Activated CD4-positive, alpha-beta T cell treated with anti-CD3 and anti-CD28 coated beads, Interleukin-2, amount 50 U/mL, for 48 hours (primary cell): ENCODE measurements around the gene MRPL33.
"Not testable (repeated sequence)": the region's sequence is repeated elsewhere in the genome, so short reads cannot be mapped to it uniquely, and the experiment has no call there.

Experiments
- DNase-seq, 2 experiments: peaks; one replicate each; pipeline ENCODE4 v3.0.0-alpha.2; 2020

MRPL33 gene

DNA sequence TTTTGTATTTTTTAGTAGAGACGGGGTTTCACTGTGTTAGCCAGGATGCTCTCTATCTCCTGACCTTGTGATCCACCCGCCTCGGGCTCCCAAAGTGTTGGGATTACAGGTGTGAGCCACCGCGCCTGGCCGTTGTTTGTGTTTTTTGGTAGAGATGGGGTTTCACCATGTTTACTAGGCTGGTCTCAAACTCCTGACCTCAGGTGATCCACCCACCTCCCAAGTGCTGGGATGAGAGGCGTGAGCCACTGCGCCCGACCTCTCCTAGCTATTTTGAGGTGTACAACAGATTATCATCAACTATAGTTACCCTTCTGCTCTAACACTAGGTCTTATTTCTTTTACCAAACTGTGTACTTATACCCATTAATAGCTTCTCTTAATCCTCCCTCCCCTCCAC lies 28.9 kb upstream of the MRPL33 start:
- DNase-seq = no peak

DNA sequence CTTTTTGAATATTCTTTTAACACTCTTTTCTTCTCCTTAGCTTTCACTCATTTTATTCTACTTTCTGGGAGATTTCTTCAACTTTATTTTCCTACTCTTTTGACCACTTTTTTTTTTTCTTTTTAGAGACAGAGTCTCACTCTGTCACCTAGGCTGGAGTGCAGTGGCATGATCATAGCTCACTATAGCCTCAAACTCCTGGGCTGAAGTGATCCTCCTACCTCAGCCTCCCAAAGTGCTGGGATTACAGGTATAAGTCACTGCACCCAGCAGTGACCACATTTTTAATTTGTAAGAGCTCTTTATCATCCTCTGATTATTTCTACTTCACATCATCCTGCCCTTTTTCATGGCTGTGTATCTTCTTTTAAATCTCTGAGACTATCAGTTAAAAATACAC lies 26.0 kb upstream of the MRPL33 start:
- not testable (repeated sequence) for DNase-seq

DNA sequence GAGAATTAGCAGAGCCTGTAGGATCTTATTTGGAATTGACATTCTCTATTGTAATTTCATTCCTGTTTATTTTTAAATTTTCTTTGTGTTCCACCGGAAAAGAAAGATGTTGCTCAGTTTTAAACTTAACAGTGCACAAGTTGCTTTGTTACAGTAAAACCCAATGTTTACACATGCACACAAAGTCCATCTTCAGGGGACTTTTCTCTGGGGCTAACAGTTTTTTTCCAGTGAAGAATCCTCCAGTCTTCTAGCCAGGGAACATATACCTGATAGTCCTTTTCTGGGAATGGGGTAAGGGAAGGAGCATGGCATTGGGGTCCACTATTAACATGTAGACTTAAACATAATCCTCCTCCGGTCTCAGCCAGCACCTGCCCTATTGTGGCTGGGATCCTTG lies 25.2 kb upstream of the MRPL33 start:
- no peak for DNase-seq

DNA sequence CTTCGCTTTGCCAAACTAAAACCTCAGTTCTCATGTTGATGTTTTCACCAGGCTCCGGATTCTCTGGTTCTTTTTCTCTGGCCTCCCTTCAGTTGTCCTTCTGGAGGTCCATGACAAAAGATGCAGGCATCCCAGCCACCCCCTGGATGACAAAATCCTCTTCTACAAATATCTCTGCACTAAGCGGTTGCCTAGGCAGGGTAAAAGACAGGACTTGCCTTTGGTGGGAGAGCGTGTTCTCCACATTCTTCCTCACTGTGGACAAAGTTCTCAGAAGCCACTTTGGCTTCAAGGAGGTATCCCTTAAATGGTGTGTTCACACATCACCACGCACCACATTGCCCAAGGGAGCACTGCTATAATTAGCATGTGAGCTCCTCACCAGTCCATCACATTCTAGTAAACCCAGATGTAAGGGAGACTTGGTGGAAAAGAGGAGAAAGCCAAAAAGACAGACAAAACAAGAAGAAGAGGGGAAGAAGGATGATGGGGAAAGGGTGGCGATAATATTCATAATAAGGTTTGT lies 23.6 kb upstream of the MRPL33 start:
- no peak for DNase-seq

DNA sequence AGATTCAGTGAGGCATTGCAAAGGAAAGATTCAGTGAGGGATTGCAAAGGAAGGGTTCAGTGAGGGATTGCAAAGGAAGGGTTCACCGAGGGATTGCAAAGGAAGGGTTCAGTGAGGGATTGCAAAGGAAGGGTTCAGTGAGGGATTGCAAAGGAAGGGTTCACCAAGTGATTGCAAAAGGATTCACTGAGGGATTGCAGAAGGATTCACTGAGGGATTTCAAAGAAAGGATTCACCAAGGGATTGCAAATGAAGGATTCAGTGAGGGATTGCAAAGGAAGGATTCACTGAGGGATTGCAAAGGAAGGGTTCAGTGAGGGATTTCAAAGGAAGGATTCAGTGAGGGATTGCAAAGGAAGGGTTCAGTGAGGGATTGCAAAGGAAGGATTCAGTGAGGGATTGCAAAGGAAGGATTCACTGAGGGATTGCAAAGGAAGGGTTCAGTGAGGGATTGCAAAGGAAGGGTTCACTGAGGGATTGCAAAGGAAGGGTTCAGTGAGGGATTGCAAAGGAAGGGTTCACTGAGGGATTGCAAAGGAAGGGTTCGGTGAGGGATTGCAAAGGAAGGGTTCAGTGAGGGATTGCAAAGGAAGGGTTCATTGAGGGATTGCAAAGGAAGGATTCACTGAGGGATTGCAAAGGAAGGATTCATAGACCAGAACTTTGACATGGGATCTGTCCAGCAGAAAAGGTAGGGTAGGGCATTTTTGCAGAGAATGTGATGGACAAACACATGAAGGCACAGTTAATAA lies 22.5 kb upstream of the MRPL33 start:
- not testable (repeated sequence) for DNase-seq

DNA sequence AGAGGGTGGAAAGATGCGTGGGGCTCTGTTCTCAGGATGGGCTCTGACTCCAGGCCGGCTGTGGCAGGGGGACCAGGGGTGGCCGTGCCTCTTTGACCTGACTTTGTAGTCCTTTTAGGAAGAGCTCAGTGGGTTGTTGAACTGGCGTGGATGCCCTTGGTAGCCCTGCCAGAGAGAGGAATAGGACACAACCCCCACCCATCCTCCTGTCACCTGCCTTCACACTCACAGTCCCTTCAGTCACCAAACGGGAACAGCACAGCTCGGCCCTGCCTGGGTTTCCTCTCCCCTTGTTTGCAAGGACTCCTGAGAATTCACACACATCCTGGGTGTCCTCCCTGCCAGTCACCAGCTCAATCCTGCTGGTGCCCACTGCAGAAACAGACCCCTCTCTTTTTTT lies 20.1 kb upstream of the MRPL33 start:
- DNase-seq = no peak

DNA sequence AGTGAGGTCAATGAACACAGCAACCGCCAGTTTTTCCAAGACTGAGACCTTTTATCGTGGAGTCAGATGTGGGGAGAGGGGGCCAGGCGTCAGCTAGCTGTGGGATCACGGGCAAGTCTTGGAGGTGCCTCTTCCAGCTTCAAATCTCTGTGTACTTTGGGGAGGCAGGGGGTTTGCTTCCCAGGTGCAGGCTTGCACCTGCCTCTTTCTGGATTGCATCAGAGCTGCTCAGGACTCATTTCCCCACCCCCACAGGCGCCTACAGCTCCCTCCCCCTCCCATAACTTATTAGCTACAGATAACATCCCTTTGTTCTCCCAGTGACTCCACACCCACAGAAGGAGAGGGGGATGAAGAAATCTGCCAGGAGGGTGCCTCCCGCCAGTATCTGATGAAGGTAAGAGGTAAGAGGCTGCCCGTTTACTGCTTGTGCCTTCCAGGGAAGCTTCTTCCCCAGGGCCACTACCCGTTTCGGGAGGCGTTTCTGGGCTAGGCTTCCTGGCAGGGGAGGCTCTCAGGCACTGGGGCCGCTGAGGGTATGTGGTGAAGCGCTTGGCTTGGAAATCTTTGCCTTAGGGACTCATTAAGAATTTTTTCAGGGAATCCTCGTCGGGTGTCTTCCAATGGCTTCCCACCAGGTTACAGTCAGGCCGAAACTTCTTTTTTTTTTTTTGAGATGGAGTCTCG lies 18.8 kb upstream of the MRPL33 start:
- DNase-seq = no peak

DNA sequence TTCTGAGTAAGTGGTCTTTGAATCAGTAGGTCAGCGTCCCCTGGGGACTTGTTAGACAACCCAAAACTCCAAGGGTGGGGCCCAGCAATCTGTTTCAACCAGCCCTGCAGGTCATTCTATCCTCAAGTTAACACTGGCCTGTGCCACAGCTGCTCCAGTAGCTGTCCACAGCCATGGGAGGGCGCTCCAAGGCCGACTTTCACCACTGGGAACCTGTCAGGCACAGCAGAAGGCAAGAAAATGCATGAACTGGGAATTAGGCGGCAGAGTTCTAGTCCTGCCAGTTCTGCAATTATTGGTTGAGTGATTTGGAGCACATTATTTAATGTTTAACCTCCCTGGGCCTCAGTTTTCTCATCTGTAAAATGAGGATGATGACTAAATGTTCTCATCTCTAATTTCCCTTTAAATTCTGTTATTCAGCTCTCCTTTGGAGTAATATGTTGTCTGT lies 17.4 kb upstream of the MRPL33 start:
- DNase-seq = peak; percentile 89 to 91

DNA sequence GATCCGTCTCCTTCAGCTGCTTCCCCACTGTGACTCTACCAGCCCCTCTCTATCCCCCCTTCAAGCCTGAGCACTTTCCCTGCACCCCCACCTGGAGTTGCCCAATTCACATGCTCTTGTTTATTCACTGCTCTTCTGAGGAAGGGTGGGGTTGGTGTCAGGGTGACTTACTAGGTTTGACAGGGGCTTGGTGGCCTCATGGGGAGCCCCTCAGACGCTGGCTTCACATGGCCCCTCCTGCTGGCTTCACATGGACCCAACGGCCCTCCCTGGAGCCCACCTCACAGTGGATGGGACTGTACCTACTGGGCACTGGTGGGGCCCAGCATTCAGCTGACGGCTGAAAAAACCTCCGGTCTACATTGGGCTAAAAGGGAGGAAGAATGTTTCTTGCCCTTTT lies 16.7 kb upstream of the MRPL33 start:
- no peak for DNase-seq

DNA sequence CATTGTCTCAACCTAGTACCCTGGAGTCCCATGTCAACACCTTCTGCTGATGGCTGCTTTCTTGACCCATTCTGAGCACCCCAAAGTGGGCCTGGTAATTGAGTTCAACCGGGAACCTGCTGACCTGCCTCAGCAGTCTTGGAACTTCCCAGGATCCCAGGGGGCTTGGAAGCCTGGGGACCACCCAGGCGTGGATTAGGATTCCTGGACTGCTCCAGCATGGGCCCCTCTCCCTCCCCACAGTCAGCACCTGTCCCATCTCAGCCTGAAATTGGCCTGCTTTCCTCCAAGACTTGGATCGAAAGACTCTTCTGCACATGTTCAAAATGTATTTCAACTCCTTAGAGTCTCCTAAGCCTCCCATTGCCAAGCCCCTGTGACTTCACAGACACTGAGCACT lies 15.4 kb upstream of the MRPL33 start:
- no peak for DNase-seq

DNA sequence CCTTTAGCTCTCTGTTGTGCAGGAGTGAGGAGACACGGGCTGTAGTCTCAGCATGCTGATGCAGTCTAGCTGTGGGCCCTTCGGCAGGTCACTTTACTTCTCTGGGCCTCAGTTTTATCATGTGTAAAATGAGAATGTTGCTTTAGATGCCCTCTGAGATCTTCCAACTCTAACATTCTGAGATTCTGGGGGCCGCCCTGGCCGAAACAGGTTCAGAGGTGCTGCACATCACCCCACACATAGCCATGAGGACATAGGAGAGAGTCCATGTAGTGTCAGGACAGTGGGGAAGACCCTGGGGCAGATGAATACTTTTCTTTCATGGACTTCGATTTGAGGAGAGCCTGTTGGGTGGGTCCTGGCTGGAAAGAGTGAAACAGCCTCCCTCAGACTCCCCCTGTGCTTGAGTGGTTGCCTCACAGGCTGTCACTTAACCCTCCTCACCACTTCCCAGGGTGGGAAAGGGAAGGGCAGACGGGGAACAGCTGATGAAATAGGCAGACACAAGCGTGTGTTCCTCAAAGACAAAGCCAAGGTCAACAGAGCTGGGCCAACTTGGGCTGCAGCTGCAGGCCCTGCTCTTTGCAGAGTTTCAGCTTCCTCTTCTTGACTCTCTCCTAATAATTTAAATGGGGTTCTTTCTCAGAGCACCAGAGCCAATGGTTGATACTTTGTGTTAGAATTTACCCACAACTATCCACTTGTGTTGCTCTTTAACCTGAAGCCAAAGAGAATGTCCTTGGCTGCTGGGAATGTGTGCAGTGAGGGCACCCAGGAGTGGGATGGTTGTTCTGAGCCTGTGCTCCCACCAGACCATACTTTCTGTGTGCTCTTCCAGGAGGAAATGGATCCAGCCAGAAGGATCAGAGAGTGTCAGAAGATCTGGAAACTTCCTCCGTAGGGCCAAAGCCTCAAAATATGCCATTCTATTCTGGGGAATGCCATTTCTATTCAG lies 14.7 kb upstream of the MRPL33 start:
- DNase-seq = no peak

DNA sequence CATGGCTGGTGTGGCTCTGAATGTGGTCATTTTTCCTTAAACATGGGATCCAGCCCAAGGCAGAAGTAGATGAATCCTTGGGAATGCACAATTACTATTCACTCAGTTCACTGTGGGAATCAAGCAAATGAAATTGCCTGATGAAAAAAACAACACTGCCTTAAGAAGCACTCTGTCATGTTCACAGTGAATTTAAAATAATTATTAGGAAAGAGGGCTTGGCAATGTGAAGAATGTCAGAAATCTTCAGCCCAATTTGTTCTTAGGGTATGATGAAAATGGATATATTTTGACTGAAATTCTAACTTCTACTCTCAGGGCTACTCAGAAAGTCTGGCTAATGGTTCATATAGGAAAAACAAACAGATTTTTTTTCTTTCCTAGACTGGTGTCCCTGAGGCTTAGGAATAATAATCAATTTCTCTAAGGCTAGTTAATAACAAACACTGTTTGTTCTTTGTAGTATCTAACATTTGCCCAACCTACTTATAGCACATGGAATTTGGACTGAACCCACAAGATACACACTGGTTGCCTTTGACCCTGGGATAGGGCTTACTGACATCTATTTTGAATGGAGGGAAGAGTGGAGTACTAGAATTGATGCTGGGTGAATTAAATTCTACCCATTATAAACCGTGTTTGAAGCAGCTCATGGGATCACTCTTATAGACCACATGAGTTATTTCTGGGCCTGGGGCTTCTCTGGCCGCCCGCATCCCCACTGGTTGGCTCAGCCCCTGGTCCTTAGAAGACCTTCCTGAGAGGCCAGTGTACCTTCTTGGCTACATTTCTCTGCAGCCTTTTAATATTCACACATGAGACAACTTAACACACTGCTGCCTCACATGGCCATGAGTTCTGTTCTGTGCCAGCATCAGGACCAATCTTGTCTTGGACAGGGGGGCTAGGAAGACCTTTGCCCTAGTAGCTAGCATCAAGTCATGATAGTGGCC lies 8.3 kb upstream of the MRPL33 start:
- no peak for DNase-seq

DNA sequence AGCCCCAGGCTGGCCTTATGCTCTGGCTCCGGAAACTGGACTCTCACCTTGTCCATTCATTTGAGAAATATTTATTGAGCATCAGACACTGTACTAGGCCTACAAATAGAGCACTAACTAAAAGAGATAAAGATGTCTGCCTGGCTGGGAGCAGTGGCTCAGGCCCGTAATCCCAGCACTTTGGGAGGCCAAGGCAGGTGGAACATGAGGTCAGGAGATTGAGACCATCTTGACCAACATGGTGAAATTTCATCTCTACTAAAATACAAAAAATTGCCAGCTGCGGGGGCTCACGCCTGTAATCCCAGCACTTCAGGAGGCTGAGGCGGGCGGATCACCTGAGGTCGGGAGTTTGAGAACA lies 7.6 kb upstream of the MRPL33 start:
- DNase-seq = no peak

DNA sequence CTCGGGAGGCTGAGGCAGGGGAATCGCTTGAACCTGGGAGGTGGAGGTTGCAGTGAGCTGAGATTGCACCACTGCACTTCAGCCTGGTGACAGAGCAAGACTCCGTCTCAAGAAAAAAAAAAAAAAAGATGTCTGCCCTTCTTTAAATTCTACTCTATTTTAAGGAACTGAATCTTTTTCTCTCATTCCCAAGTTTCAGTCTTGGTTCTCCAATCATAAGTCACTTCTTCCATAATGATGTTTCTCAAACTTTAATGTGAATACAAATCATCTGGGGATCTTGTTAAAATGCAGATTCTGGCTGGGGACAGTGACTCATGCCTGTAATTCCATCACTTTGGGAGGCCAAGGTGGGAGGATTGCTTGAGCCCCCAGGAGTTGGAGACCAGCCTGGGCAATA lies 7.0 kb upstream of the MRPL33 start:
- not testable (repeated sequence) for DNase-seq

DNA sequence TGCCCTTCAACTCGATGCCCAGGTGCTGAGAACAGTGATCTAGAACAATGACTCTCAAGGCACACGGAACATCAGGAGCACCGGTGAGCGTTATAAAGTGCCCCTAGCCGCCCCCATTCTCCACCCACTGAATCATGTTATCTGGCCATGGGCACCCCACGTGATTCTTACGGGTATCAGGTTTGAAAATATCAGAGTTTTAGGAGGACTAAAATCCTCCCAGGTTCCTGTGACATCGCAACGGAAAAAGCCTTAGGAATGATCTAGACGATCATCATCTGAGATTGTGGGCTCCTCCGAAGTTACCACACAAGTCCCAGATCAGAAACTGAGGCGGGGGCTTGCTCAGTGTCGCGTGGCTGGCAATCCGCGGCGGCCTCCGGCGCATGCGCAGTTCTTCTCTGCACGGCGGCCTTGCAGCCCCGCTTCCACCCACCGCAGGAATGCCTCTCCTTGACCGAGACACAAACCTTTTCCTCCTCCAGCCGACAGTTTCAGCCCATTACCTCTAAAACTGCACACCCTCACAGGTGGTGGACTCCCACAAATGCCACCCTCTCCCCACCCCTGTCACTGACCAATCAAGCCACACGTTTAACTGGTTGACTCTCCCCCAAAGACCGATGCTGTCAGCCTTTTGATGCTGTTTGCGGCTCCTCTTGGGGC lies 5.8 kb upstream of the MRPL33 start:
- peak; percentile 59 to 65 for DNase-seq

DNA sequence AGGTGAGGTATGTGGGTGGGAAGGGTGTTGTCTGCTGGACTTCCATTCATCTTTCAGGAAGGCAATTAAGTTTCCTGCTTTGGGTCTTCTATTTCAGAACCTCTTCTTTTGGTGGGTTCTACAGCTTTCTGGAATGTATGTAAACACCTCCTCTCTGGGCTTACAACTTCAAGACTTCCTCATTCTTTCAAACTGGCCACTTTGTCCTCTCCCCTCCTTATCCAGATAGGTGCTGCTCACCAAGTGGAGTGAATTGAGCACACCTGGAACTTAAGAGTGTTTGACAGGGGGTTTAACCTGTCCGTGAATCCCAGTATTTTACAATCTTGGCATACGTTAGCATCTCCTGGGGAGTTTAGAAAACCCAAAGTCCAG lies 5.2 kb upstream of the MRPL33 start:
- DNase-seq = no peak

DNA sequence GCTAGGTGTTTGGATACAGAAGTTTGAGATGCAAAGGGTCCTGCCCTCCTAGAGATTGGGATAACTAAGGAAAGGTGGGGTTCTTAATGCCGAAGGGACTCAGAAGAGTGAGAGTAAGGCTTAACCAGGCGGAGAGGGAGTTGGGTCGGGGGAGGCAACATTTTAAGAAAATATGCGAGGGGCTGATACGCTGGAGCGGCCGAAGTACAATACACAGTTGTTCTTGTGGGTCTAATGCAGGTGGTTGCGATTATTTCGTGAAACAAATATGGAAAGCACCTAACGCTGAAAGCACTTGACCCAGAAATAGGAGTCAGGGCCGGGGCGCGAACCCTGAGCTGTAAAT lies 344 bp upstream of the MRPL33 start:
- DNase-seq = no peak

DNA sequence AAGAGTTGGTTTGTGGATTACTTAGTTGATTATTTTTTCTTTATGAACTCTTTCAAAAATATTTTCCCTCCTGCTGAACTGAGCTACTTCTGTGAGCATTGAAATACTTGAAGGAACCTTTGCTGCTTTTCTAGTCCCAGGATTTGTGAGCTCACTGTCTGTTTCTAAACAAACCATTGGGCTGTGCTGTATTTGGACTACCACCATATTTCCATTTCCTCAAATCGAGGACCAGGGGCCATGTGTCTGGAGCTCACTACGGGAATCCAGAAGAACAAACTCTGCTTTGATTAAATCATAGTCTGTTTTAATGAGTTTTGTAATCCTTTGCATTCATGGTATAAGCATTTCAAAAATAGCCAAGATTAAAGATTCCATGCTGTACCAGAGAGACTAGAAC lies 1.3 kb downstream of the MRPL33 start:
- DNase-seq = no peak

DNA sequence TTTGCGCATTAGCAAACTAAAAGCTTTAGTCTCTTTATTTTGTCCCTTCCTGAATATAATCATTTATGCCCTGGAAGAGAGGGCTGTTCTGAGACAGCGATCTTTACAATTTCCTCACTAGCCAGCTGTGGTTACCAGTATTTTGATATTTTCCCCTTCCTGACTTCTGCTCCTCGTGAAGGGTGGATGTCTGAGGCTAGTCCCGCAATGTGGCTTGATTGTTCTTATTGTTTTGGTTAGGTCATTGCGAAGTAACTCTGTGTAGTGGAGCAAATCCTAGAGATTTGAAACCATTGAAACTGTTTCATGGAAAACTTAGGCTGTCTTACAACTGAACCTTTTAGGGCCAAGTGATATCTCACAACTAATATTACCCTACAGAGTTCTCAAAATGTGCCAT lies 2.4 kb downstream of the MRPL33 start:
- DNase-seq = no peak

DNA sequence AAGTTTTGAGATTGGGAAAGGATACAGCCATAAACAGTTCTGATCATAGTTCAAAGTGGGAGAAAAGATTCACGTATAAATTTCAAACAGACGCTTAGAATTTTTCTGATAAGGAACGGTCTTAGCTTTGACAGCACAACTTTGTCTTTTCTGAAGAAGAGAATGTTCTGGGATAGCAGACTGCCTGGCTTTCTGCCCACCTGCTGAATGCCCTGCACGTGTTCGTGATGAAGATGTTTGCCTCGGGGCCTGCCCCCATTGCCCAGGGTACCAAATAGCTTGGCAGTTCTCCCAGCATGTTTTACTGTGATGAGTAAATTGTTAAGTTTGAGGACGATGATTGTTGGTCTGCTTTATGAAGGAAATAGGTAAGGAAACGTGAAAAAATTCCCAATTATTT lies 4.6 kb downstream of the MRPL33 start:
- DNase-seq = no peak

DNA sequence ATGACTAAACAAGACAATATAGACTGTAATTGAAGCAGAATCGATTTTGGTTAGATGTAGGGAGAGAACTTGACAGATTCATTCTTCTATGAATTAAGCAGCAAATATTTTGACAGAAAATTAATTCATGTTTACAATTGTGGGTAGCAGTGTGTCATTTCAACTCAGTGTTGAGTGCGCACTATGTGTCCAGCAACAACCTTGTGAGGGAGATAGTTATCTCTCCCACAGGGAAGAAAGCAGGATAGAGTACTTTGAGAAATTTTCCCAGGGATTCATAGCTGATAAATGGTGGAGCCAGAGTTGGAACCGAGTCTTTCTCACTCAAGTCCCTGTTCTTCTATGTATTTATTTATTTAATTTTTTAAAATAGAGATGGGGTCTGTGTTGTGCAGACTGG lies 5.2 kb downstream of the MRPL33 start:
- DNase-seq = no peak
